Esophagus muscularis mucosa (tissue), 4 donors: ENCODE measurements around the gene RAP2A. TPM values are rescaled to one million over a fixed set of nuclear protein-coding genes. Genes with fewer than 3 reads are reported as not detected.

Source experiments
- DNase-seq: peaks from one replicate; pipeline ENCODE4 v3.0.0-alpha.2; 2017; ENCODE audit errors: extremely low spot score
- H3K27ac ChIP-seq, 4 donors: fragments of 200-600 bp; sonication (generic); replicated peaks in 1 of 4; 1 replicate in 3 of 4; 2 replicates in 1 of 4; pipeline ENCODE4 v1.5.1; 2016 to 2019; ENCODE audit warnings: mild to moderate bottlenecking in 1 of 4
- H3K27me3 ChIP-seq, 4 donors: fragments of 200-600 bp; sonication (generic); one replicate each; pipeline versions ENCODE4 v1.5.1 to v1.6.0; 2016 to 2019
- H3K36me3 ChIP-seq, 4 donors: fragments of 200-600 bp; sonication (generic); one replicate each; pipeline ENCODE4 v1.5.1; 2016 to 2019
- H3K4me1 ChIP-seq, 4 donors: fragments of 200-600 bp; sonication (generic); one replicate each; pipeline ENCODE4 v1.5.1; 2016 to 2019
- H3K4me3 ChIP-seq, 4 donors: fragments of 200-600 bp; sonication (generic); 1 replicate in 2 of 4; 2 replicates in 2 of 4; pipeline ENCODE4 v1.5.1; 2016 to 2019; ENCODE audit warnings: mild to moderate bottlenecking in 4 of 4, moderate library complexity in 1 of 4
- H3K9me3 ChIP-seq, 4 donors: fragments of 200-600 bp; sonication (generic); 1 replicate in 3 of 4; 2 replicates in 1 of 4; pipeline ENCODE4 v1.5.1; 2016 to 2019
- CTCF ChIP-seq, 3 experiments: fragments of 200-600 bp in 2 of 3; fragments of 450-650 bp in 1 of 3; sonication (generic) in 2 of 3; IDR thresholded peaks; one replicate each; pipeline ENCODE4 v1.5.1; 2017 to 2019; ENCODE audit warnings: antibody characterized with exemption in 3 of 3, mild to moderate bottlenecking in 2 of 3, moderate library complexity in 1 of 3
- EP300 ChIP-seq: sonication (generic); formaldehyde crosslinking; IDR thresholded peaks from one replicate; pipeline ENCODE4 v1.6.1; 2017; ENCODE audit warnings: antibody characterized with exemption
- POLR2A ChIP-seq: fragments of 450-650 bp; IDR thresholded peaks from one replicate; pipeline ENCODE4 v1.6.1; 2017; ENCODE audit warnings: antibody characterized with exemption, moderate library complexity, mild to moderate bottlenecking, low read depth
- POLR2AphosphoS5 ChIP-seq, 2 donors: sonication (generic); formaldehyde crosslinking; IDR thresholded peaks; one replicate each; pipeline ENCODE4 v1.6.1; 2017; ENCODE audit warnings: antibody characterized with exemption in 2 of 2
- WGBS: methylation state at CpG from one replicate; pipeline ENCODE4 v1.1.5; 2018; 5-methylcytosine and 5-hydroxymethylcytosine counted together
- intact Hi-C: fragments of 100-400 bp; cut with DNase I; formaldehyde crosslinking; loops from one replicate; pipeline ENCODE4 v1.15.1; 2023
- total RNA-seq, 4 donors: library from RNA; depleted of rRNA; stranded (reverse); fragments of >200 nt; gene quantifications; one replicate each; pipeline versions ENCODE4 v1.1.0 to v1.2.1, GENCODE V29; 2016

Gene RAP2A
- total RNA-seq, 4 donors from 2014 or later: 24.1 to 27.8 (median 26.0) TPM

- H3K9me3 ChIP-seq: no peaks in the 10 kb centered on the region
- peaks cover 0 to 30% (median 9%) of the 10 kb centered on the region in 4 donors for H3K36me3 ChIP-seq
- TF ChIP-seq POLR2AphosphoS5 (IDR thresholded peaks at IDR 0.05) (no peak), EP300 (no peak), CTCF (IDR thresholded peaks at IDR 0.05) (no peak), POLR2A (no peak)
- 100% methylated on average over 1 of the region's 1 CpG for WGBS
- intact Hi-C loops: no loop called here
- no peak for DNase-seq
- H3K4me3 ChIP-seq: no peak overlapping the region
- no peaks in the 10 kb centered on the region for H3K27me3 ChIP-seq
- H3K27ac ChIP-seq: no peak overlapping the region
- H3K4me1 ChIP-seq: peaks cover 0 to 12% (median 5%) of the 10 kb centered on the region in 4 donors
Measured at GRCh38 chr13:97392020-97392419, 41.9 kb upstream of the RAP2A start.

GRCh38 chr13:97394542-97394941 lies 39.4 kb upstream of the RAP2A start:
- intact Hi-C loops: no loop called here
- H3K36me3 ChIP-seq: peaks cover 0 to 21% (median 6%) of the 10 kb centered on the region in 4 donors
- no peak overlapping the region for H3K27ac ChIP-seq
- no peak for DNase-seq
- no peak overlapping the region for H3K4me3 ChIP-seq
- no peaks in the 10 kb centered on the region for H3K27me3 ChIP-seq
- peaks cover 0 to 13% (median 6%) of the 10 kb centered on the region in 4 donors for H3K4me1 ChIP-seq
- no peaks in the 10 kb centered on the region for H3K9me3 ChIP-seq
- TF ChIP-seq POLR2A (no peak), EP300 (no peak), POLR2AphosphoS5 (IDR thresholded peaks at IDR 0.05) (peak in 1 of 2 donors; percentile 9), CTCF (IDR thresholded peaks at IDR 0.05) (no peak)

- no peak overlapping the region for H3K4me3 ChIP-seq
- peaks cover 0 to 21% (median 6%) of the 10 kb centered on the region in 4 donors for H3K36me3 ChIP-seq
- 78% methylated on average over 4 of the region's 4 CpGs for WGBS
- DNase-seq: no peak
- H3K27me3 ChIP-seq: no peaks in the 10 kb centered on the region
- no peaks in the 10 kb centered on the region for H3K9me3 ChIP-seq
- peaks cover 0 to 13% (median 6%) of the 10 kb centered on the region in 4 donors for H3K4me1 ChIP-seq
- TF ChIP-seq EP300: no peak
- TF ChIP-seq CTCF (IDR thresholded peaks at IDR 0.05): no peak
- no peak for TF ChIP-seq POLR2A
- no peak for TF ChIP-seq POLR2AphosphoS5 (IDR thresholded peaks at IDR 0.05)
- no peak overlapping the region for H3K27ac ChIP-seq
- intact Hi-C loops: no loop called here
Measured at GRCh38 chr13:97395447-97396136, 38.4 kb upstream of the RAP2A start.

GRCh38 chr13:97397267-97397666 lies 36.7 kb upstream of the RAP2A start:
- no peak overlapping the region for H3K27ac ChIP-seq
- intact Hi-C loops: no loop called here
- no peaks in the 10 kb centered on the region for H3K27me3 ChIP-seq
- TF ChIP-seq EP300 (no peak), POLR2A (no peak), POLR2AphosphoS5 (IDR thresholded peaks at IDR 0.05) (no peak), CTCF (IDR thresholded peaks at IDR 0.05) (no peak)
- no peak overlapping the region for H3K4me3 ChIP-seq
- no peaks in the 10 kb centered on the region for H3K9me3 ChIP-seq
- H3K36me3 ChIP-seq: peaks cover 0 to 13% (median 2%) of the 10 kb centered on the region in 4 donors
- 61% methylated on average over 10 of the region's 10 CpGs for WGBS
- no peak for DNase-seq
- H3K4me1 ChIP-seq: peaks cover 0 to 12% (median 5%) of the 10 kb centered on the region in 4 donors
